ENCODE measurements around the gene RREB1. TPM values are rescaled to one million over a fixed set of nuclear protein-coding genes. Genes with fewer than 3 reads are reported as not detected.

The RREB1 gene
- total and polyA plus RNA-seq, 2 of the 4 experiments (the other 2 are of a cell fraction): 8.4 to 14.5 TPM

- BruUV-seq (replicated peaks): no TSS peak
- no peak overlapping the region for H3K9ac ChIP-seq (ENCODE audit: low read depth, low read length)
- H4K8ac ChIP-seq (ENCODE audit: low read depth in 2 of 2, low read length in 2 of 2): no peak overlapping the region
- no peak overlapping the region for H2BK15ac ChIP-seq (ENCODE audit: low read depth, low read length)
- no peak overlapping the region for H3K18ac ChIP-seq (ENCODE audit: low read depth, low read length)
- no peaks in the 10 kb centered on the region for H3K27me3 ChIP-seq (ENCODE audit: control insufficient read depth, insufficient read depth, low read length)
- peaks cover 2% of the 10 kb centered on the region for H3K9me3 ChIP-seq (ENCODE audit: control insufficient read depth, insufficient read depth, low read length)
- no peak overlapping the region for H2BK20ac ChIP-seq (ENCODE audit: low read depth, low read length)
- ATAC-seq (ENCODE audit: low read depth) (no peak), DNase-seq (no peak)
- no peak overlapping the region for H2AFZ ChIP-seq (replicated peaks; ENCODE audit: low read length, poor library complexity)
- H2AK9ac ChIP-seq (replicated peaks; ENCODE audit: low read depth, low read length, poor library complexity): no peak overlapping the region
- H3K14ac ChIP-seq (replicated peaks; ENCODE audit: low read depth, low read length): no peak overlapping the region
- H2BK5ac ChIP-seq (ENCODE audit: low read depth, low read length, poor library complexity, severe bottlenecking): no peak overlapping the region
- H4K91ac ChIP-seq (ENCODE audit: insufficient read depth, low read depth, low read length): no peak overlapping the region
- in situ Hi-C loops (cut with MboI; ENCODE audit: low sequenced_read_pairs): no loop called here
- H3K56ac ChIP-seq (ENCODE audit: extremely low read depth, insufficient read depth, low read length): no peak overlapping the region
- intact Hi-C loops (cut with micrococcal nuclease): no loop called here
- no peak overlapping the region for H3K4ac ChIP-seq (ENCODE audit: low read depth, low read length)
- H4K20me1 ChIP-seq (ENCODE audit: insufficient read depth, low read length): no peaks in the 10 kb centered on the region
- dilution Hi-C loops (cut with HindIII; ENCODE audit: low sequenced_read_pairs, unreplicated experiment): no loop called here
- no peaks in the 10 kb centered on the region for H3K79me1 ChIP-seq (ENCODE audit: low read depth in 1 of 2, low read length in 2 of 2)
- ChIA-PET CTCF (no interaction called here), POLR2A (ENCODE audit: unreplicated experiment) (interaction anchor here (0.7 kb wide), 1 partner anchor 54 kb away, joined by 9 read pairs; no protein-coding TSS in a partner anchor)
- H2BK120ac ChIP-seq (ENCODE audit: low read depth, low read length): no peak overlapping the region
- H3K4me2 ChIP-seq (ENCODE audit: low read depth, low read length): no peak overlapping the region
- H3K36me3 ChIP-seq (ENCODE audit: control insufficient read depth, insufficient read depth, low read length): no peaks in the 10 kb centered on the region
- no peak overlapping the region for H4K5ac ChIP-seq (ENCODE audit: low read depth, low read length)
- H3K23ac ChIP-seq (ENCODE audit: low read depth, low read length): no peak overlapping the region
- 0 out of 2 replicates have a peak, but pooled peaks cover 7% of the 10 kb centered on the region for H3K9me1 ChIP-seq (ENCODE audit: insufficient read depth, low read length)
- H2AK5ac ChIP-seq (ENCODE audit: low read depth, low read length): no peak overlapping the region
- H3K4me3 ChIP-seq (ENCODE audit: insufficient read depth, low read depth, low read length): no peak overlapping the region
- H3K4me1 ChIP-seq (ENCODE audit: control insufficient read depth, insufficient read depth, low read length): peaks cover 4% of the 10 kb centered on the region
- 78% methylated on average over 3 of the region's 11 CpGs; no CpG with 5 or more reads in 1 of the 2 experiments for WGBS, 2 experiments (ENCODE audit: extremely low coverage in 2 of 2, insufficient read length in 1 of 2)
- H3K27ac ChIP-seq (ENCODE audit: insufficient read depth, low read length): no peak overlapping the region
- TF ChIP-seq BHLHE40 (IDR thresholded peaks at IDR 0.05; ENCODE audit: low read depth, low read length) (no peak), POLR2A (IDR thresholded peaks at IDR 0.05; ENCODE audit: low read depth, low read length) (no peak), RAD21 (IDR thresholded peaks at IDR 0.05; ENCODE audit: low read length) (no peak), ELK1 (IDR thresholded peaks at IDR 0.05; ENCODE audit: borderline replicate concordance, low read depth, low read length) (no peak), FOS (IDR thresholded peaks at IDR 0.05; ENCODE audit: low read depth, low read length) (no peak), CHD1 (IDR thresholded peaks at IDR 0.05; ENCODE audit: low read depth, low read length) (no peak), CEBPB (IDR thresholded peaks at IDR 0.05; ENCODE audit: low read depth, low read length) (no peak), CTCF (conservative IDR thresholded peaks at IDR 0.05; ENCODE audit: low read depth, low read length) (no peak), NFE2L2 (IDR thresholded peaks at IDR 0.05; ENCODE audit: low read depth, low read length) (no peak), MAFK (IDR thresholded peaks at IDR 0.05; ENCODE audit: low read depth, low read length) (no peak)
Measured at GRCh38 chr6:7271205-7271534, 163.4 kb downstream of the RREB1 start.
